ENCODE measurements around the gene GYG2.

DNA sequence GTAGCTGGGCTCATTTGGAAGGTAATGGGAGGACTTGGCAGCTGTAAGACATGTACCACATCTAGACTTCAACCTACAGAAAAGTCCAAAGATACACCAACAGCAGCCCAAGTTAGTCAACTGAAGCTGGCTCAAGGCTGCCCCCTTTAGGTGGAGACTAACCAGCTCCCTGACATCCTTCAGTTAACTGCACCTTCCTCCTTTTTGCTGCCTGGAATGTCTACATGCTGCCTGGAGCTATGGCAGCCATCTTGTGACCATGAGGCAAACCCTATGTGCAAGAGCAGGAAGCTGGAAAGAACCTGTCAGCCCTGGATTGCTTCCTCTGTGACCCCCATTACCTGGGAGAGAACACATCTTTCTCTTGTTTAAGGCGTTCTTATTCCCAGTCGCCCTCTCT lies 74.6 kb downstream of the GYG2 start:
- TF ChIP-seq GATA3 (IDR thresholded peaks at IDR 0.05; ENCODE audit: low read depth, low read length) (no peak), GATA2 (IDR thresholded peaks at IDR 0.05; ENCODE audit: low read depth, low read length) (no peak)

All from SH-SY5Y (cell line).